ENCODE measurements around the gene ST7. TPM values are rescaled to one million over a fixed set of nuclear protein-coding genes. Genes with fewer than 3 reads are reported as not detected.

ST7 gene
- total RNA-seq, 1 experiment from 2014 or later, result 12.4 TPM

GRCh38 chr7:117009705-117010361 lies 56.5 kb downstream of the ST7 start:
- Mint-ChIP-seq H3K27me3 (ENCODE audit: low read depth) (no peaks in the 10 kb centered on the region), H3K4me1 (peaks cover 11% of the 10 kb centered on the region), H3K27ac (no peak overlapping the region), H3K4me3 (no peak overlapping the region), H3K36me3 (no peaks in the 10 kb centered on the region), H3K9me3 (no peaks in the 10 kb centered on the region)
- POLR2A ChIA-PET, result no interaction called here
- no peak for ATAC-seq
- no peak for TF ChIP-seq ZNF281 (CRISPR knock-in tag; IDR thresholded peaks at IDR 0.05)
- no peak for TF ChIP-seq GRHL2 (CRISPR knock-in tag; IDR thresholded peaks at IDR 0.05; ENCODE audit: insufficient replicate concordance, severe bottlenecking)
- TF ChIP-seq OVOL2 (CRISPR knock-in tag; IDR thresholded peaks at IDR 0.05; ENCODE audit: borderline replicate concordance), result no peak
- TF ChIP-seq, protein P1, sequence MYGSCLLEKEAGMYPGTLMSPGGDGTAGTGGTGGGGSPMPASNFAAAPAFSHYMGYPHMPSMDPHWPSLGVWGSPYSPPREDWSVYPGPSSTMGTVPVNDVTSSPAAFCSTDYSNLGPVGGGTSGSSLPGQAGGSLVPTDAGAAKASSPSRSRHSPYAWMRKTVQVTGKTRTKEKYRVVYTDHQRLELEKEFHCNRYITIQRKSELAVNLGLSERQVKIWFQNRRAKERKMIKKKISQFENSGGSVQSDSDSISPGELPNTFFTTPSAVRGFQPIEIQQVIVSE (CRISPR knock-in tag; IDR thresholded peaks at IDR 0.05; ENCODE audit: borderline replicate concordance), result no peak
- TF ChIP-seq ARID4B (CRISPR knock-in tag; IDR thresholded peaks at IDR 0.05; ENCODE audit: borderline replicate concordance), result no peak
- TF ChIP-seq TEAD1 (CRISPR knock-in tag; IDR thresholded peaks at IDR 0.05), result no peak
- CTCF ChIA-PET, result interaction anchor here (1.0 to 2.8 kb wide), 4 partner anchors 9 to 109 kb away, joined by 3 to 12 read pairs (median 4); no protein-coding TSS in a partner anchor
- DNase-seq (ENCODE audit: low spot score), result no peak

- H3K4me1 Mint-ChIP-seq, result peaks cover 11% of the 10 kb centered on the region
- no peak overlapping the region for H3K4me3 Mint-ChIP-seq
- ChIA-PET POLR2A (no interaction called here), CTCF (interaction anchor here (1.0 to 1.1 kb wide), 2 partner anchors 9 to 78 kb away, joined by 3 to 4 read pairs; no protein-coding TSS in a partner anchor)
- no peaks in the 10 kb centered on the region for H3K36me3 Mint-ChIP-seq
- ATAC-seq (no peak), DNase-seq (ENCODE audit: low spot score) (no peak)
- H3K27me3 Mint-ChIP-seq (ENCODE audit: low read depth), result no peaks in the 10 kb centered on the region
- H3K27ac Mint-ChIP-seq, result no peak overlapping the region
- no peaks in the 10 kb centered on the region for H3K9me3 Mint-ChIP-seq
- TF ChIP-seq, protein P2, sequence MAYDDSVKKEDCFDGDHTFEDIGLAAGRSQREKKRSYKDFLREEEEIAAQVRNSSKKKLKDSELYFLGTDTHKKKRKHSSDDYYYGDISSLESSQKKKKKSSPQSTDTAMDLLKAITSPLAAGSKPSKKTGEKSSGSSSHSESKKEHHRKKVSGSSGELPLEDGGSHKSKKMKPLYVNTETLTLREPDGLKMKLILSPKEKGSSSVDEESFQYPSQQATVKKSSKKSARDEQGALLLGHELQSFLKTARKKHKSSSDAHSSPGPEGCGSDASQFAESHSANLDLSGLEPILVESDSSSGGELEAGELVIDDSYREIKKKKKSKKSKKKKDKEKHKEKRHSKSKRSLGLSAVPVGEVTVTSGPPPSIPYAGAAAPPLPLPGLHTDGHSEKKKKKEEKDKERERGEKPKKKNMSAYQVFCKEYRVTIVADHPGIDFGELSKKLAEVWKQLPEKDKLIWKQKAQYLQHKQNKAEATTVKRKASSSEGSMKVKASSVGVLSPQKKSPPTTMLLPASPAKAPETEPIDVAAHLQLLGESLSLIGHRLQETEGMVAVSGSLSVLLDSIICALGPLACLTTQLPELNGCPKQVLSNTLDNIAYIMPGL (CRISPR knock-in tag; IDR thresholded peaks at IDR 0.05), result no peak
- no peak for TF ChIP-seq ZNF671 (CRISPR knock-in tag; IDR thresholded peaks at IDR 0.05)
- no peak for TF ChIP-seq FOXP4 (CRISPR knock-in tag; IDR thresholded peaks at IDR 0.05)
- no peak for TF ChIP-seq MXD4 (CRISPR knock-in tag; IDR thresholded peaks at IDR 0.05; ENCODE audit: borderline replicate concordance)
- no peak for TF ChIP-seq ZNF121 (CRISPR knock-in tag; IDR thresholded peaks at IDR 0.05)
Observed at GRCh38 chr7:117010375-117011133, 57.3 kb downstream of the ST7 start.

Data from WTC11 (cell line).